Activated gamma-delta T cell (primary cell): ENCODE data around the gene ZNF22.

Experiments
- DNase-seq: peaks from one replicate; lab custom pipeline; 2025; lab: John Stamatoyannopoulos, UW

ZNF22 gene

DNA sequence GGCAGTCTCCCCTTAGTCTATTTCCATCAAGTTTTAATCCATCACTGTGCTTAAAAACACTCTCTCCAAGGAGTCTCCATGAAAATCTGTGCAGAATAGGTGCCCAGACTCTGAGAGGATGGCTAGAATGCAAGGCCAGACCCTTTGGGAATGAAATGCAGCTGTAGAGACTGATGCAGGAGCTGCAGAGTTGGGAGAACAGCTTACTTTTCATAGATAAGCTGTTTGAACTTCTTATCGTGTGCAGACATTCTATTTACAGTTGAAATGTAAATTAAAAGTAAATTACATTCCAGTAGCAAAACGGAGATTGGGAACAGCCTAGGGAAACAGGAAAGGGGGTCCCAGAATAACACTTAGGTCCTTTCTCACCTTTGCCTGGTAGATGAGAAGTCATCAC lies 14.9 kb downstream of the ZNF22 start:
- no peak for DNase-seq

DNA sequence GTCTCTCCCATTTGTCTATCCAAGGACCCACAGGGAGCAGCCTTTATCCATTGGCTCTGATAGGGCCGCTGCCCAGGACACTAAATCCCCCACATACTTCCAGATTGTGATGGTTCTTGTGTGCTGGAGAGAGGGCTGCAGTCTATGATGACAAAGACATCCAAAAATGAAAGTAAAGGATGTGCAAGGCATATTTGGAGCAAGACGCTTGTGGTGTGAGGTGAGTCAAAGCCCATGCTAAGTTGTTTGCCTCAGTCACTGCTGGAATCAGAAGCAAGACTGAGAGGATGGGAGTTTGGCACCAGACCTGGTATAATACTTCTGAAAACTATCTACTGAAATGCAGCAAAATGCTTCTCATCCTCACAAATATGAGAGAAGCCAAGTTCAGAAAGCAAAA lies 22.7 kb downstream of the ZNF22 start:
- no peak for DNase-seq

DNA sequence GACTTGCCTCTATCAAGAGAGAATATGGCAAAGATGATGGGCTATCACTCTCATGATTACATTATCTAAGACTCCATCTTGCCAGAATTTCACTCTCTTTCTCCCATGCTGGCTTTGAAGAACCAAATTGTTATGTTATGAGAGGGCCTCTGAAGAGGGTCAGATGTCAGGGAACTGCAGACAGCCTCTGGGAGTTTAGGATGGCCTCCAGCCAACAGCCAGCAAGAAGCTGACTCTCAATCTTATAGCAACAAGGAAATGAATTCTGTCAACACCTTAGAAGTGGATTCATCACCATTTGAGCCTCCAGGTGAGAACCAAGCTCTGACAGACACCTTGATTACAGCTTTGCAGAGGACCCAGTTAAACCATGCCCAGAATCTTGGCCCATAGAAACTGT lies 33.6 kb downstream of the ZNF22 start:
- no peak for DNase-seq

DNA sequence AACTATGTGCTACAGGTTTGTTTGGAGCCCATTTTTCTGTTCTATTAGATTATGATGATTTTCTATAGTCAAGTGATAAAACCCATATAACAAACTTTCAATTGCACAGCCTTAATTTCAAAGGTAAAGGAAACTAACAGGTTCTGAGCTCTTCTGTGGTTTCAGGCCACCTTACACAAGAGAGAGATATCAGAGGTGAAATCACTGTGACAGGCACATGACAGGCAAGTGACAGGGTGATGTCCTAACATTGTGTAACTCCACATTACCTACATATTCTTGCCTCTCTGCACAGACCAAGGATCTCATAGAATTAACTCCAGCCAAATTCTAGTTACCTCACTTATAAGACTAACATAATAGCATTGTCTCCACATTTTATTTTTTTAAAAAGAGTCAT lies 35.0 kb downstream of the ZNF22 start:
- no peak for DNase-seq

DNA sequence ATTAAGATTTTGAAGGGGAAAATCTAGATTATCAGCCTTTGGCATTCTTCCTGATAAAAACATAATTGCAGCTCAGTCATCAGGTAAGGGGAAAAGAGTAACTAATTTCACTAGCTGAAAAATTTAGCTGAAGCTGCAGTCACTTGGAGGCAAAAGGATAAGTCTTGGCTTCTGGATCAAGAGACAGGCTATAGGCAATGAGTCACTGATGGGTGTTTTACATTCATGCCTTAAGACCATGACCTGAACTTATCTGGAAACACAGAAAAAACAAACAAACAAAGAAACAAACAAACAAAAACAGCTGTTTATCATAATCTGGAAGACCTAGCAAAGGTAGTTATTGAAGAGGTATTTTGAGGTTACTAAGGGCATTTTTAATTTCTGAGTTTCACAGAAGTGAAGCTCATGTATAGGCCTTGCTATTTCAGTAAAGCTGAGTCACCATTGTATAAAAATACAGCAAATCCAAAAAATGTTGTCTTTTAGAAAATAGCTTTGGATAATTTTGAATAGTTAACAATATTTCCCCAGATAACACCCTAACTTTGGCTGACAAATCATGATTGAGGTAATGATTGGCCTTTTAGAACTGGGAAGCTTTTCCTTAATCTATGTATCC lies 40.3 kb downstream of the ZNF22 start:
- DNase-seq, result no peak

DNA sequence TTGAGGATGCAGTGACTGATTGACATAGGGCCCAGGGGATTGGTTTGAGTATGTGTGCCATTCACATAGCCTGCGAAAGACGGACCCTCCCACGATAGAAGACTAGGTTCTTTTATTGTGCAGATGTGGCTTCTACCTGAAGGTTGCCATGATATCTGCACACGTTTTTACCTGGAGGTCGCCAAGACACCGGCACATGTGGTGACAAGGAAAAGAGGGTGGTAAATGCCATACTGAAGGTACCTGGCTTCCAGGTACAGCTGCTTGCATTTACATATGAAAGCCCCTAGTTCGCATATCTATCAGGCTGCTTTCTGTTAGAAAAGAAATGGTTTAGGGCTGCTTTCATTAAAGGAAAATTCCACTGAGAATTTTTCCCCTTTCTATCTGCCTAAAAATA lies 43.6 kb downstream of the ZNF22 start:
- no peak for DNase-seq

DNA sequence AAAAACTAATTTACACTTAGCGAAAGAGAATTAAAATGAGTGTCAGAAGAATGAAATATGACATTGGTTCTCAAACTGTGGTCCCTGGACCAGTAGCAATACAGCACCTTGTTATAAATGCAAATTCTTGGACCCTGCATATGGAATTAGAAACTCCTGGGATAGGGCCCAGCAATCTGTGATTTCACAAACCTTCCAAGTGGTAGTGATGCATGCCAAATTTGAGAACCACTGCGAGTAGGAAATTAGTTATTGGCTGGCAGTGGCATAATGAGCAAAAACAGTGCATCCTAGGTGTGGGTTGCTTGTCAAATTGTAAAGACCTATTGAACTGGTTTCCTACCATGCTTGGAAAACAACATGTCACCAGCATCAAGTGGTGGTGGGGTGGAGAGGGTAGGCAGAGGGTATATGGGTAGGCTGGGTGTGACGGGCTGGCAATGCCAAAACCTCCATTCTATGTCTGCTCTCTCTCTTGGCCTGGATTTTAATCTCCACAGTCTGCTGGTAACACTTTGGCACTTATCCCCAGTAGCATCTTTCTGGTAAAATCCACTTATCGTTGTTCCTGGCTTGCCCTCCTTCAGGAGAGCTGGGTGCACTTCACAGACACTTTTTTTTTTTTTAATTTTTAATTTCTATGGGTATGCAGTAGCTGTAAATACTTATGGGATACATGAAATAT lies 50.0 kb downstream of the ZNF22 start:
- no peak for DNase-seq

DNA sequence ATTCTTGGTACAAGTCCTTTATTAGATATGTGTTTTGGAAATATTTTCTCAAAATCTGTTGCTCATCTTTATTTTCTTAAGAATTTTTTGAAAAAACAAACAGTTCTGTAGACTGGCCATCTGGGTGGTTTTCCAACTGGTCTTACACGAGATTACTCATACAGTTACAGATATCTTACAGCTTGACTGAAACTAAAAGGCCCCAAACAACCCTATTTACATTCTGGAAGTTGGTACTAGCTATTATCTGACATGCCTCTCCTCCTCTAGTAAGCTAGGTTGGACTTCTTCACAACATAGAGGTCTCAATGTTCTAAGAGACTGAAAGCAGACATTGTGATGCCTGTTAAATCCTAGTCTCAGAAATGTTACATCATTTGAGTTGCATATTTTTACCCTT lies 52.0 kb downstream of the ZNF22 start:
- no peak for DNase-seq

DNA sequence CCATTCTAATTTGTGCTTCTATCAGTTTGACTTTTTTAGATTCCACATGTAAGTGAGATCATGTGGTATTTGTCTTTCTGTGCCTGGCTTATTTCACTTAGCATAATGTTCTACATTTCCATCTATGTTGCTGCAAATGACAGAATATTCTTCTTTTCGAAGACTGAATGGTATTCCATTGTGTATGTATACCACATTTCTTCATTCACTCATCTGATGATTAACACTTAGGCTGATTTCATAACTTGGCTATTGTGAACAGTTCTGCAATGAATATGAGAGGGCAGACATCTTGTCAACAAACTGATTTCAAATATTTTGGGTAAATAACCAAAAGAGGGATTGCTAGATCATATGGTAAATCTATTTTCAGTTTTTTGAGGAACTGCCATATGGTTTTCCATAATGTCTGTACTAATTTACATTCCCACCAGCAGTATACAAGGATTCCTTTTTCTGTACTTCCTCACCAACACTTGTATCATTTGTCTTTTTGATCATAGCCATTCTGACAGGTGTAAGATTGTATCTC lies 52.9 kb downstream of the ZNF22 start:
- DNase-seq, result no peak
